ENCODE data around the gene UBE2E2.
"Not testable (repeated sequence)": the region's sequence is repeated elsewhere in the genome, so short reads cannot be mapped to it uniquely, and the experiment has no call there.

UBE2E2 gene

DNA sequence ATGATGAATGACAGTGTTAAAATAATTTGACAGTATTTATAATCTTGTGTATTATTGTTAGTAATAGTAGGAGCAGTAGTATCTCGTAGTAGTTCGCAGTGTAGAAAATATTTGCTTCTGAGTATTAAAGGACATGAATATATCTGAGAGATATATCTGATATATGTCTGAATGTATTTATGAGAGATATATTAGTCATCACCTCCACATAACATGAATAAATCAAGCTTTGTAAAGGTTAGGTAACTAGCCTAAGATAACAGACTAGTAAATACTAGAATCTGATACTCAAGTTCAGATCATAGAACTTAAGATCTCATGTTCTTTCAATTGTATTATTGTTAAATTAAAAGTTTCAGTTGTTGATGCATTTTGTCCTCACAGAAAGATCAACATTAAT lies 130.5 kb downstream of the UBE2E2 start:
- TF ChIP-seq, protein P1, sequence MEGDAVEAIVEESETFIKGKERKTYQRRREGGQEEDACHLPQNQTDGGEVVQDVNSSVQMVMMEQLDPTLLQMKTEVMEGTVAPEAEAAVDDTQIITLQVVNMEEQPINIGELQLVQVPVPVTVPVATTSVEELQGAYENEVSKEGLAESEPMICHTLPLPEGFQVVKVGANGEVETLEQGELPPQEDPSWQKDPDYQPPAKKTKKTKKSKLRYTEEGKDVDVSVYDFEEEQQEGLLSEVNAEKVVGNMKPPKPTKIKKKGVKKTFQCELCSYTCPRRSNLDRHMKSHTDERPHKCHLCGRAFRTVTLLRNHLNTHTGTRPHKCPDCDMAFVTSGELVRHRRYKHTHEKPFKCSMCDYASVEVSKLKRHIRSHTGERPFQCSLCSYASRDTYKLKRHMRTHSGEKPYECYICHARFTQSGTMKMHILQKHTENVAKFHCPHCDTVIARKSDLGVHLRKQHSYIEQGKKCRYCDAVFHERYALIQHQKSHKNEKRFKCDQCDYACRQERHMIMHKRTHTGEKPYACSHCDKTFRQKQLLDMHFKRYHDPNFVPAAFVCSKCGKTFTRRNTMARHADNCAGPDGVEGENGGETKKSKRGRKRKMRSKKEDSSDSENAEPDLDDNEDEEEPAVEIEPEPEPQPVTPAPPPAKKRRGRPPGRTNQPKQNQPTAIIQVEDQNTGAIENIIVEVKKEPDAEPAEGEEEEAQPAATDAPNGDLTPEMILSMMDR (conservative IDR thresholded peaks at IDR 0.05; ENCODE audit: control insufficient read depth, insufficient read depth, low read depth, low read length), result no peak
- DNase-seq (ENCODE audit: low read depth), result no peak
- H3K4me3 ChIP-seq (ENCODE audit: control insufficient read depth, low read depth, low read length), result no peak overlapping the region

DNA sequence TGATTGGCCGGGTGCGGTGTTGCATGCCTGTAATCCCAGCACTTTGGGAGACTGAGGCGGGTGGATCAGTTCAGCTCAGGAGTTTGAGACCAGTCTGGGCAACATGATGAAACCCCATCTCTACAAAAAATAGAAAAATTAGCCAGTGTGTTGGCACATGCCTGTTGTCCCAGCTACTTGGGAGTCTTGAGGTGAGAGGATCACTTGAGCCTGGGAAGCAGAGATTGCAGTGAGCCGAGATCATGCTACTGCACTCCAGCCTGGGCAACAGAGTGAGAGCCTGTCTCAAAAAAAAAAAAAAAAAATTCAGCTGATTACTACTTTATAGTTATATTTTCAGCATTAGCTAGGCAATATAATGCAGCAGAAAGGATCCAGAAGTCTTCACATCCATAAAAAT lies 133.7 kb downstream of the UBE2E2 start:
- H3K4me3 ChIP-seq (ENCODE audit: control insufficient read depth, low read depth, low read length); DNase-seq (ENCODE audit: low read depth): not testable (repeated sequence)

DNA sequence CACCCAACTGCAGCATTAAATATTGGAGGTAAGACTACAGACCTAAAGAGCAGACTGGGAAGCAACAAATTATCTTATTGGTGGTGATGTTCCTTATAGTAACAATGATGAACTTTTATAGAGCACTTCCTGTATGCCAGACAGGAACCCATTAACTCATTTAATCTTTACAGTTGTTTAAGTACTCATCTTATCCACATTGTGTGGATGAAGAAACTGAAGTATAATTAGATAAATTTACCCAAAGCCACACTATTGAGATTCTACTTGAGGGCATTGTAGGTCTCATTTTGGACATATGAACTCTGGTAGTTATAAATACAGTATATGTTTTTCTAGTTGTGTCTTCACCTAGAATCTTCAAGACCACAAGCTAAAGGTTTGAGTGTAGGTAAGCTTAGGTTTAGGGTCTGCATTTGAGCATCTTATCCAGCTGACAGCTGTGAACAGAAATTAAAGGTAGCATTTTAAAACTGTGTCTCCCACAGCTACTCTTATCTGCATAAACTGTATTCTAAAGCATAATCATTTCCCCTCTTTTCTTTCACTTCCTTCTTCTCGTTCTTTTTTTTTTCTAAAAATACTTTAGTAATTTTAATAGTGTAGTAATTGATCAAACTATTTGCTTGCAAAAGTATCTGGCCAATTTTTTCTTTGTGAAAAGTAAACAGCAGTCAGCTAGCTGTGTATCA lies 138.2 kb downstream of the UBE2E2 start:
- no peak for DNase-seq (ENCODE audit: low read depth)
- H3K4me3 ChIP-seq (ENCODE audit: control insufficient read depth, low read depth, low read length), result no peak overlapping the region
- TF ChIP-seq, protein P1 (conservative IDR thresholded peaks at IDR 0.05; ENCODE audit: control insufficient read depth, insufficient read depth, low read depth, low read length), result no peak

DNA sequence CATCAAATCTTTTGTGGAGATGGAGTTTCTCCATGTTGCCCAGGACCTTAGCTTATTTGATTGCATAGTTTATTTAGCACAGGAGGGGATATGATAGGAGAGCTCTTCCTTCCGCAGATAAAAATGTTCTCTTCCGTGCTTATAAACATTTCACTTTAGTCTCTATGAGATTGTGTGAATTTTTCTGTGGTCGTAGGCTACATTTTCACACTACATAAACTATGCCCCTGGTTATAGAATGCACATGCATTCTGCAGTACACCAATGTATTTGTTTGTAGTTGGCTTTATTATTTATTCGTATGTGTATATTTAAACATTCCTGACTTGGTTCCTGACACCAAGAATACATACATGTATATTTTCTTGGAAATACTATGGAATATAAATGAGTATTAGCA lies 139.2 kb downstream of the UBE2E2 start:
- TF ChIP-seq, protein P1 (conservative IDR thresholded peaks at IDR 0.05; ENCODE audit: control insufficient read depth, insufficient read depth, low read depth, low read length), result no peak
- H3K4me3 ChIP-seq (ENCODE audit: control insufficient read depth, low read depth, low read length), result no peak overlapping the region
- no peak for DNase-seq (ENCODE audit: low read depth)

DNA sequence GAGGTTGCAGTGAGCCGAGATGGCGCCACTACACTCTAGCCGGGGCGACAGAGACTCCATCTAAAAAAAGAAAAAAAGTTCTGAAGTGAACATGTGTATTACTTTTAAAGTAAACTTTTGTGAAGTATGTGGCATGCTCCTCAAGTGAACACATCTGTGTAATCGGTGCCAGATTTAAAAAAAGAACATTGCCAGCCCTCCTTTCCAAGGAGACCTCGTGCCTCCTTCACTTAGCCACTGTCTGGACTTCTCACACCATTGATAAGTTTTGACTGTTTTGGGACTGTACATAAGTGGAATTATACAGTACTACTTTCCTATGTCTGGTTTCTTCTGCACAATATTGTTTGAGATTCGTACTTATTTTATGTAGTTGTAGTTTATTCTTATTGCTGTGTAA lies 140.4 kb downstream of the UBE2E2 start:
- H3K4me3 ChIP-seq (ENCODE audit: control insufficient read depth, low read depth, low read length), result no peak overlapping the region
- TF ChIP-seq, protein P1 (conservative IDR thresholded peaks at IDR 0.05; ENCODE audit: control insufficient read depth, insufficient read depth, low read depth, low read length), result no peak
- DNase-seq (ENCODE audit: low read depth), result no peak

DNA sequence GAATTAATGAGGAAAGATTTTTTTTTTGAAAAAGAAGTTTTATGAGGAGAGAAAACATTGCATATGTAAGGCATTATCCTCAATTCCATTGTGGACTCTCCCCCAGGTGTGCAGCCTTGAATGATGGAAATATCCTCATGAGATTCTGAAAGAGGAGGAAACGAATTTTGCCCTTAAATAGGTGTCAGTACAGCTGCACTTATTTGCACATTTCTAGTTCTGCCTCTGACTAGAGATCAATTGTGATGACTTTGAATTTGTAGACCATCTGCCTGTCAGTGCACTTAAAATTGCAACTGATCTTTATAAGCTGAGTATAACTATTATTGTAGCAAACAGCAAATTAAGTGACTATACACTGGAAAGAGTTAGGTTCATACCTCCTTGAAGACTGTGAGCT lies 141.8 kb downstream of the UBE2E2 start:
- H3K4me3 ChIP-seq (ENCODE audit: control insufficient read depth, low read depth, low read length), result no peak overlapping the region
- DNase-seq (ENCODE audit: low read depth), result no peak
- TF ChIP-seq, protein P1 (conservative IDR thresholded peaks at IDR 0.05; ENCODE audit: control insufficient read depth, insufficient read depth, low read depth, low read length), result no peak

DNA sequence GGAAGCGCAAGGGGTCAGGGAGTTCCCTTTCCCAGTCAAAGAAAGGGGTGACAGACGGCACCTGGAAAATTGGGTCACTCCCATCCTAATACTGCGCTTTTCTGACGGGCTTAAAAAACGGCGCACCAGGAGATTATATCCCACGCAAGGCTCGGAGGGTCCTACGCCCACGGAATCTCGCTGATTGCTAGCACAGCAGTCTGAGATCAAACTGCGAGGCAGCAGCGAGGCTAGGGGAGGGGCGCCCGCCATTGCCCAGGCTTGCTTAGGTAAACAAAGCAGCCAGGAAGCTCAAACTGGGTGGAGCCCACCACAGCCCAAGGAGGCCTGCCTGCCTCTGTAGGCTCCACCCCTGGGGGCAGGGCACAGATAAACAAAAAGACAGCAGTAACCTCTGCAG lies 146.3 kb downstream of the UBE2E2 start:
- not testable (repeated sequence) for H3K4me3 ChIP-seq (ENCODE audit: control insufficient read depth, low read depth, low read length); DNase-seq (ENCODE audit: low read depth)

DNA sequence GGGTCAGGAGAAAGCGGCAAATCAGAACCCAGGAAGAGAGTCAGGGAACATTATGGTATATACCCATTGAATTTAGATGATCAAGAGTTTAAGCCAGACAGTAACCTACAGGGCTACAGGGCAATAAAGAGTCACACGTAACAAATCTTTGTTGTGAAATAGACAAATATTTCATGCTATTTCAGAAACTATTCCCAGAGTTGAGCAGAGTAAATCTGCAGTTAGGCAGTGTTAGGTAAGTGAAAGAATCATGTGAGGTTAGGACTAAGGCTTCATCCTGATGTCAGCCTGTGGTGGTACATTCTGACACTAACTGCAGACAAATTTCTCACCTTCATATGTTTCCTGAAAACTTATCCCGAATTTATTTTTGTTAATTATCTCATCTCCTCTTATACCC lies 153.0 kb downstream of the UBE2E2 start:
- no peak for DNase-seq (ENCODE audit: low read depth)
- TF ChIP-seq, protein P1 (conservative IDR thresholded peaks at IDR 0.05; ENCODE audit: control insufficient read depth, insufficient read depth, low read depth, low read length), result no peak
- H3K4me3 ChIP-seq (ENCODE audit: control insufficient read depth, low read depth, low read length), result no peak overlapping the region

Measured in fibroblast of mammary gland (primary cell).